GM18951 (cell line): ENCODE measurements around the gene FXYD7.

Source experiments
- POLR2A ChIP-seq: IDR thresholded peaks from 4 replicates; pipeline ENCODE4 v1.6.1; 2011; ENCODE audit warnings: mild to moderate bottlenecking; ENCODE audit not compliant: insufficient read length, insufficient read depth; ENCODE audit errors: extremely low read depth
- in situ Hi-C: fragments of 300-500 bp; cut with MboI; formaldehyde crosslinking; loops from one replicate; pipeline ENCODE4 v1.12.0; 2022; ENCODE audit warnings: low sequenced_read_pairs, mixed read lengths, inconsistent platforms; ENCODE audit not compliant: unreplicated experiment

FXYD7 gene

DNA sequence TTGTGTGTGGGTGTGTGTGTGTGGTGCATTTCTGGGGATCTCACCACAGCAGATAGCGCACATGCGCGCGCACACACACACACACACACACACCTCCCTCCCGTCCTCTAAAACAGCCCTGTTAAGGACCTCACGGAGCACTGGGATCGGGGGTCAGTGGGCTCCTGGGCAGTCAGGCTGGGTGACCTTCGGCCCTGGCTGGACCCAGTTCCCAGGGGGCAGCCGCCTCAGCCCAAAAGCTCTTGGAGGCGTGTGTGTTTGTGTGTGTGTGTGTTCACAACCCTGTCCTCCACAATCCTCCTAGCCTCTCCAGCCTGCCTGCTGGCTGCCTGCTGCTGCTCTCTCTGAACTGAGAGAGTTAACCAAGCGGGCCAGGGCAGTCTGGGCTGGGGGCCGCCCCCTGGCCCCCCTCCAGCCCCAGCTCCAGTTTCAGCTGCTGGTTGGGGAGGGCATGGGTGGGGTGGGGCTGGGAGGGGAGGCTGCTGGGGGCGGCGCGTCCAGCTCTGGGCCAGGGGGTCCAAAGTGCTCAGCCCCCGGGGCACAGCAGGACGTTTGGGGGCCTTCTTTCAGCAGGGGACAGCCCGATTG, 4.7 kb upstream of the FXYD7 start, which contains the start of gene FXYD1:
Gene FXYD1, plus strand, starts transcription at position 520 of the 588 bp plus-strand sequence. CDS start 1,256 bp downstream, outside the sequence.
- no peak for TF ChIP-seq POLR2A

GRCh38 chr19:35140207-35140961, 2.7 kb upstream of the FXYD7 start:
- in situ Hi-C loops: no loop called here
- TF ChIP-seq POLR2A: no peak

More for the DNA sequence above, 4.7 kb upstream of the FXYD7 start, which contains the start of gene FXYD1:
- in situ Hi-C loops: no loop called here

DNA sequence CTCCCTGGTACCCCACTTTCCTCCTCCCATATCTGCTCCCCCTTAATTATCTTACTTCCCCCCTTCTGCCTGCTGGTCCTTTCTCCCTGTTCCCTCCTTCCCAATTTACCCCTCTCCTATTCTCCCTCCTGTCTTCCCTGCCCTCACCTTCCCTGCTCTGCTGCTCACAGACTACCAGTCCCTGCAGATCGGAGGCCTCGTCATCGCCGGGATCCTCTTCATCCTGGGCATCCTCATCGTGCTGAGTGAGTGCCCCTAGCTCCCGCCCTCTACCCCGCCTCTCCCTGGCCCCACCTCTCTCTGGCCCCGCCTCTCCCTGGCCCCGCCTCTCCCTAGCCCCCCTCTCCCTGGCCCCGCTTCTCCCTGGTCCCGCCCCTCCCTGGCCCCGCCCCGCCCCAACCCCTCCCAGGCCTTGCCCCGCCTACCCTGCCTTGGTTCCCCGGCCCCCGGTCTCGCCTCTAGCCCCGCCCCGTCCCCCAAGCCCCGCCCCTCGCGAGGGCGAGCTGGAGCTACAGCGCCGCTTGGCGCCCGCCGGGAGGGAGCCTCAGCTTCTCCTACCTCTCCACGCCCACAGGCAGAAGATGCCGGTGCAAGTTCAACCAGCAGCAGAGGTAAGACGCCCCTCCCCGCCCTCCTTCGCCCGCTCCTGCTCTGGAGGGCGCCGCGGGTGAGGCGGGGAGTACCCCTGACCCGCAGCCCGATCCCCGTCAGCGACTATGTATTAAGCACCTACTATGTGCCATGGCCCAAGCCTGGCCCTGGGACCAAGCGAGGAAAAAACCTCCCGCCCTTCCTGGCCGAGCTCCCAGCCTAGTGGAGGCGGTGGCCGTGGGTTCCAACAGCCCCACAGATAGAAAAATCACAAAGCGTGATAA, 1.9 kb upstream of the FXYD7 start:
- in situ Hi-C loops: no loop called here
- no peak for TF ChIP-seq POLR2A

GRCh38 chr19:35141837-35142605, 1.0 kb upstream of the FXYD7 start:
- TF ChIP-seq POLR2A: no peak
- in situ Hi-C loops: no loop called here

- in situ Hi-C loops: no loop called here
- no peak for TF ChIP-seq POLR2A
Observed at GRCh38 chr19:35142606-35143230, 337 bp upstream of the FXYD7 start.

DNA sequence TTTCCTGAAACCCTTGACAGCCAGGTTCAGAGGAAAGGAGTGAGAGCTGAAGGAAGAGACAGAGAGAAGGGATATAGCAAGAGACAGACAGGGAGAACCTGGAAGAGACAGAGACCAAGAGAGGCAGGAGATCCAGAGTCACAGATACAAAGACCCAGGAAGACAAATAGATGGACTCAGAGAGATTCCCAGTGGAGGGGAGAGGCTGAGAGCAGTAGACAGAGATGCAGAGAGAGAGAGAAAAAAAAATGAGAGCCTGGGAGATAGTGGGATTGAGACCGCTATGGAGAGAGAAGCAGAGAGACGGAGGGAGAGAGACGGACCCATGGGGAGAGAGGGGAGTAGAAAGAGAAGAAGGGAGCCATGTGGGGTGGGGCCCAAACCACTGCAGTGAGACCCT, 763 bp downstream of the FXYD7 start:
- TF ChIP-seq POLR2A: no peak
- in situ Hi-C loops: no loop called here

DNA sequence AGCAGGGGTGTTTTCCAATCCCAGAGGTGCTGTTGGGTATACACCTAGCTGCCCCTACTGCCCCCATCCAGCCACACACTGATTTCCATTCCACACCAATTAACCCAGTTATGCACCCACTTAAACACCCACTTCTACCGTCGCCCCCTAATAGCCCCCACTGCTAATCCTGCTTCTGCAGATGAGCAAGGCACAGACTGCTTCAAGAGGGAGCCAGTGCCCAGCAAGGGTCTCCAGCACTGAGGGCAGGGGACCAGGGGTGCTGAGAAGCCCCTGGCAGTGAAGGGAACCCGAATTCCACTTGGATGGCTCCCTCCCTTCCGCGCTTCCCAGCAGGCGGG, 1.2 kb downstream of the FXYD7 start:
- in situ Hi-C loops: no loop called here

DNA sequence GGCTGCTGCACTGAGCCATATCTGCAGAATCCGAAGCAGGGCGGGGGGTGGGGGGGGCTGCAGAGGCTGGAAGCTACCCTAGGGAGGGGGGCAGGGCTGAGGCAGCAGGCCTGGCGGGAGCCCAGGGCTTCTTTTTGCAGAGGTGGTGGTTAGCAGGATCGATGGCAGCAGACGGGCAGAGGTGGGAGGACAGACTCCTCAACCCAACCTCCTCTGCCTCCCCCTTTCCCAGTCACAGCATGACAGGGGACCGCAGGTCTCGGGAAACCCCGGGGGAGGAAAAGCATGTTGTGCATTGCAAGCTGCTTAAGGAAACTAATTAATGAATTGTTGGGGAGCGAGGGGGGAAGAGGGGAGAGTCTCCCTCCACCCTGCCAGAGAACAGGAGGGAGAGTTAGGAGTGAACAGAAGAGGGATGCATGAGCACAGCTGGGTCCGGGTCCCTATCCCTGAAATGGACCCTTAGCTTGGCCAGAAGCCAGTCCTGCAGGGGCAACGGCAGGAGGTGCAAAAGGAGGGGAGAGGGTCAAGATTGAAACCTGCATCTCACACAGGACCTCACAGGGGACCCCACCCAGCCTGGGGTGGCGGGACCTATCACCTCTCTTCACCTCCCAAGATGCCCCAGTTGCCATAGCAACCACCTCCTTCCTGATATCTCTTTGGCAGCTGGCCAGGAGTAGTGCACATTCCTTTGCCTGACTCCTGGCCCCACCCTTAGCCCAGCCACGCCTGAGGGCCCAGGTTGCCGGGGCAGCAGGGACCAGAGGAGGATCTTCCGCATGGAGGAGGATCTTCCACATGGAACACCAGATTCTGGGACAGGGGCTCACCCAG, 1.8 kb downstream of the FXYD7 start:
- in situ Hi-C loops: no loop called here

More for the DNA sequence above, 1.2 kb downstream of the FXYD7 start:
- TF ChIP-seq POLR2A: no peak

DNA sequence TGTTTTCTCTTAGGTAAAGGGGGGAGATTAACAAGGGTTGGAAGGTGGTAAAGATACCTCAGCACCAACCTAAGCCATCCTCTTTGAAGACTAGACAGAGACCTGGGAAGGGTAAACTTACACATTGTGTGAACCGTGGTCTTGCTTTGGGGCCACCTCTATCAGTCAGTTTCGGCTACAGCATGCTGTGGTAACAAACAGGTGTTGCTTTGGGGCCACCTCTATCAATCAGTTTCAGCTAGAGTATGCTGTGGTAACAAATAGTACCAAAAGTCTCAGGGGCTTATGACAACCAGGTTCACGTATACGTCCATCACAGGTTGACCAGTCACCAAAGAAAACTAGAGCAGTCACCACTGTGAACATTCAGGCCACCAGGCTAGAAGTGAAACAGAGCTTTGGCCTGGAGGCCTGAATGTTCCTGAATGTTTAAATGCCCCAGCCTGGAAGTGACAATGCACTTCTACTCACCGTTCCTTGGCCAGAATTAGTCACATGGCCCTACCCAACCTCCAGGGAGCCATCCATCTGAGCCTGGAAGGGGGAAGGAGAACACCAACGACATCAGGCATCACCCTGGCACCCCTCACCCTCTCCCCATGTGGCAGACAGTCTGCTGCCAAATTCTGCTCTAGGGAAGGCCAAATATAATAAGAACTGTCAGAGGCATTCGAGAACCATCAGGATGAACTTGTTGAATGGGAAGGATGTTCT, 3.8 kb downstream of the FXYD7 start:
- TF ChIP-seq POLR2A: no peak
- in situ Hi-C loops: no loop called here

More for the DNA sequence above, 1.8 kb downstream of the FXYD7 start:
- TF ChIP-seq POLR2A: no peak

- in situ Hi-C loops: no loop called here
- no peak for TF ChIP-seq POLR2A
Observed at GRCh38 chr19:35149463-35149862, 6.4 kb downstream of the FXYD7 start.

DNA sequence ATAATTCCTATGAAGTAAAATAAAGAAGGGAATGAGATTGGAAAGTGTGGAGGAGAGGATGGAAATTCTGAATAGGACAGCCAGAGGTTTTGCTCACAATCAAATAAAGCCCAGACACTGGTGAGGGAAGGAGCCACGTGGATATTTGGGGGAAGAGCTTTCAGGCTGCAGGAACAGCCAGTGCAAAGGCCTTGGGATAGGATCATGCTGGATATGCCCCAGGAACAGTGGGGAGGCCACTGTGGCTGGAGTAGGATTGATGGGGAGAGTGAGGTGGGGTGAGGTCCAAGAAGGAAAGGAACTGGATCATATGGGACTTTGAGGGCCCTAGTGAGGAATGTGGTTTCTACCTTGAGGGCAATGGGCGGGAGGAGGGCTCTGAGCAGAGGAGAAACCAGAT, 7.4 kb downstream of the FXYD7 start:
- in situ Hi-C loops: no loop called here
- TF ChIP-seq POLR2A: no peak
